Ovary (tissue), 9 donors: ENCODE data around the gene PDIA6. TPM values are rescaled to one million over a fixed set of nuclear protein-coding genes. Genes with fewer than 3 reads are reported as not detected.

ENCODE experiments used
- DNase-seq, 5 donors: peaks; one replicate each; pipeline ENCODE4 v3.0.0-alpha.2; 2019 to 2020
- H3K27ac ChIP-seq, 2 donors: fragments of 200-600 bp; one replicate each; pipeline versions ENCODE4 v1.5.1 to v1.8.0; 2019 to 2022
- H3K27me3 ChIP-seq: fragments of 200-600 bp; one replicate; pipeline ENCODE4 v1.8.0; 2022
- H3K36me3 ChIP-seq: fragments of 200-600 bp; sonication (generic); one replicate; pipeline ENCODE4 v1.5.1; 2019
- H3K4me1 ChIP-seq: one replicate; pipeline ENCODE4 v1.8.1; 2013; ENCODE audit warnings: mild to moderate bottlenecking, moderate library complexity; ENCODE audit not compliant: insufficient read depth
- H3K4me3 ChIP-seq: fragments of 200-600 bp; sonication (generic); one replicate; pipeline ENCODE4 v1.5.1; 2017
- H3K9me3 ChIP-seq, 2 donors: fragments of 200-600 bp in 1 of 2; sonication (generic) in 1 of 2; one replicate each; pipeline versions ENCODE4 v1.5.1 to v1.8.1; 2013 to 2019; ENCODE audit warnings: mild to moderate bottlenecking in 1 of 2, moderate library complexity in 1 of 2
- EP300 ChIP-seq: sonication (generic); formaldehyde crosslinking; IDR thresholded peaks from one replicate; pipeline ENCODE4 v1.6.1; 2017; ENCODE audit warnings: antibody characterized with exemption
- POLR2A ChIP-seq: fragments of 450-650 bp; IDR thresholded peaks from one replicate; pipeline ENCODE4 v1.6.1; 2017; ENCODE audit warnings: antibody characterized with exemption, mild to moderate bottlenecking, moderate library complexity
- WGBS, 3 donors: extraction: QIAGEN DNeasy Blood & Tissue Kit in 1 of 3; methylation state at CpG; one replicate each; pipeline versions ENCODE4 v1.1.5 to v1.1.7; 2013 to 2017; 5-methylcytosine and 5-hydroxymethylcytosine counted together
- intact Hi-C, 4 donors: fragments of 100-400 bp; cut with DNase I; formaldehyde crosslinking; loops; one replicate each; pipeline versions ENCODE4 v1.11.0 to v1.15.1; 2022 to 2023
- polyA plus RNA-seq, 2 donors: library from polyadenylated mRNA; stranded (reverse); fragments of 200-250 nt in 1 of 2; fragments of 350-450 nt in 1 of 2; fragmentation: Illumina TruSeq in 1 of 2; extraction: RNeasy Lipid Tissue Mini Kit (QIAGEN cat#74804) in 1 of 2; gene quantifications; one replicate each; pipeline ENCODE4 v1.2.3, GENCODE V29; 2013 to 2014
- total RNA-seq, 7 donors: library from RNA; depleted of rRNA in 2 of 7; stranded (reverse); fragments of >200 nt in 2 of 7; fragmentation: NEBNext Ultra II Directional in 3 of 7; extraction: Animal tissue kit (Norgen Biotek cat#: 25700) in 3 of 7; gene quantifications; one replicate each; pipeline versions ENCODE4 v1.1.0 to v1.2.4, GENCODE V29; 2016 to 2023
- TF ChIP-seq, protein P1 (sequence below), 3 donors: fragments of 450-650 bp in 2 of 3; fragments of 200-600 bp in 1 of 3; IDR thresholded peaks; one replicate each; pipeline versions ENCODE4 v1.5.1 to v1.8.0; 2016 to 2022; ENCODE audit warnings: antibody characterized with exemption in 3 of 3, mild to moderate bottlenecking in 1 of 3
- donor health status: DM: no; HTN: no; CAD: no; lungs with moderate emphysema.
- donor health status: DM: no; HTN: no; CAD: no.
- donor health status: Bipolar disorder and iron deficiency.
- donor health status: DM: yes; HTN: yes; CAD: no.
- donor health status: DM: no; HTN: no; CAD: no.
- donor health status: DM: yes; HTN: yes; CAD: no.

The PDIA6 gene
- total and polyA plus RNA-seq, 9 donors = 60.6 to 220 (median 109) TPM

GRCh38 chr2:10753876-10754275 lies 58.7 kb downstream of the PDIA6 start:
- no peaks in the 10 kb centered on the region for H3K9me3 ChIP-seq
- no peak overlapping the region for H3K4me3 ChIP-seq
- intact Hi-C loops = no loop called here
- DNase-seq = no peak
- no peak overlapping the region for H3K27ac ChIP-seq
- no peaks in the 10 kb centered on the region for H3K36me3 ChIP-seq
- H3K27me3 ChIP-seq = no peaks in the 10 kb centered on the region
- 86 to 90% (median 89%) methylated on average over 8 of the region's 8 CpGs for WGBS, 3 donors
- no peaks in the 10 kb centered on the region for H3K4me1 ChIP-seq
- TF ChIP-seq EP300 (no peak), POLR2A (no peak)
- TF ChIP-seq, protein P1, sequence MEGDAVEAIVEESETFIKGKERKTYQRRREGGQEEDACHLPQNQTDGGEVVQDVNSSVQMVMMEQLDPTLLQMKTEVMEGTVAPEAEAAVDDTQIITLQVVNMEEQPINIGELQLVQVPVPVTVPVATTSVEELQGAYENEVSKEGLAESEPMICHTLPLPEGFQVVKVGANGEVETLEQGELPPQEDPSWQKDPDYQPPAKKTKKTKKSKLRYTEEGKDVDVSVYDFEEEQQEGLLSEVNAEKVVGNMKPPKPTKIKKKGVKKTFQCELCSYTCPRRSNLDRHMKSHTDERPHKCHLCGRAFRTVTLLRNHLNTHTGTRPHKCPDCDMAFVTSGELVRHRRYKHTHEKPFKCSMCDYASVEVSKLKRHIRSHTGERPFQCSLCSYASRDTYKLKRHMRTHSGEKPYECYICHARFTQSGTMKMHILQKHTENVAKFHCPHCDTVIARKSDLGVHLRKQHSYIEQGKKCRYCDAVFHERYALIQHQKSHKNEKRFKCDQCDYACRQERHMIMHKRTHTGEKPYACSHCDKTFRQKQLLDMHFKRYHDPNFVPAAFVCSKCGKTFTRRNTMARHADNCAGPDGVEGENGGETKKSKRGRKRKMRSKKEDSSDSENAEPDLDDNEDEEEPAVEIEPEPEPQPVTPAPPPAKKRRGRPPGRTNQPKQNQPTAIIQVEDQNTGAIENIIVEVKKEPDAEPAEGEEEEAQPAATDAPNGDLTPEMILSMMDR (IDR thresholded peaks at IDR 0.05) = no peak

DNA sequence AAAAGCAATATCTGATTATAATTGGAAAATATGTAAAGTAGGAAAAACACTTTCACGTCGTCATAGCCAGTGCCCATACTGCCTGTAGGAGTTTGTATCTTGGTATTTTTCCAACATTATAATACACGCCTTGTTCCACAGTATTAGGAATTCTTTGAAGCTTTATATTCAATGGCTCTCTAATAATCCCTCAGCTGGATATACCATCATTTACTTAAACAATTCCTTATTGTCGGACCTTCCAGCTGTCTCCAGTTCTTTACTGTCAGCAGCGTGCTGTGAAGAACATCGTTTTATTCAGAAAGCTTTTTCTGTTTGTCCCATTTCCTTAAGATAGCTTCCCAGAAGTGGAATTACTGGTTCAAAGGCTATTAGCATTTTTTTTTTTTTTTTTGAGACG lies 59.4 kb downstream of the PDIA6 start:
- Histone ChIP-seq H3K4me1 (no peaks in the 10 kb centered on the region), H3K27ac (no peak overlapping the region), H3K4me3 (no peak overlapping the region), H3K9me3 (no peaks in the 10 kb centered on the region), H3K36me3 (no peaks in the 10 kb centered on the region), H3K27me3 (no peaks in the 10 kb centered on the region)
- intact Hi-C loops = no loop called here
- no peak for DNase-seq
- TF ChIP-seq, protein P1 (IDR thresholded peaks at IDR 0.05) = no peak
- TF ChIP-seq EP300 = no peak
- no peak for TF ChIP-seq POLR2A
- 53 to 66% (median 55%) methylated on average over 7 of the region's 7 CpGs for WGBS, 3 donors

DNA sequence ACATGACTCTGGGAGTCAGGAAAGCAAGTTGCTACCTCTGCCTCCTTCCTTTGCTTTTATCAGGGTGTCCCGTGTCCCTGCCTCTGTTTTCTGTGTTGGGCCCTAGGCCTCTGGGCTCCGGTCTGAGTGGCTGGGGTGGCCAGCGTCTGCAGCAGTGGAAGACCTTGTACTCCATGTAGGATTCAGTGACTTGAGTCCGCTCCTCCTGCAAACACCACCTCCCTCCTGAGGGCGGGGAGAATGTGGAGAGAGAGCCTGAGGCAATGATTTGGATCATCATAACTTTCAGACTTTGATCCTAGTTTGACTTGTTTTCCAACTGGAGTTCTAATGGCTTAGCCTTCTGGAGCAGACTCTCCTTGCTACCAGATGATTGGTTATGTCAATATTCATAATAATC lies 60.3 kb downstream of the PDIA6 start:
- Histone ChIP-seq H3K36me3 (no peaks in the 10 kb centered on the region), H3K27ac (no peak overlapping the region), H3K9me3 (no peaks in the 10 kb centered on the region), H3K4me1 (no peaks in the 10 kb centered on the region), H3K27me3 (no peaks in the 10 kb centered on the region), H3K4me3 (no peak overlapping the region)
- DNase-seq = no peak
- TF ChIP-seq, protein P1 (IDR thresholded peaks at IDR 0.05) = no peak
- TF ChIP-seq POLR2A = no peak
- TF ChIP-seq EP300 = no peak
- WGBS, 3 donors = 62 to 78% (median 67%) methylated on average over 5 of the region's 5 CpGs
- intact Hi-C loops = no loop called here

- TF ChIP-seq EP300 = no peak
Observed at GRCh38 chr2:10750610-10751009, 62.0 kb downstream of the PDIA6 start.

DNA sequence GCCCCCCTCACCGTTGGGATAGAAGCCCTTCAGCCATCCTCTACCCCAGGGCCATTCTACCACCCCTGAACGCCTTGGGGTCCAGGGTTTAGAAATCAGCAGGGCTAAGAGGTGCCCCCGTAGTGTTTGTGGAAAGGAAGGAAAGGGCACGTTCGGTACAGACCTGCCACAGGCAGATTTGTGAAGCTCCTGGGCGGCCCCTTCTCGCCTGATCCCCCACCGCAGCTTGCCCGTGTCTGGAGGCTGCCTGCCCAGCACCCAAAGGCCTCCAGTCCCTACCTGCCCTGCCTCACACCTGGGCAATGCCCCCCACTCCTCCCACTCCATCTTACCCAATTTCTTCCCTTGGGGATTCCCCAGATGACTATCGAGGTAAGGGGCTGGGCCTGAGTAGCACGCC lies 69.9 kb downstream of the PDIA6 start:
- WGBS, 3 donors = 82 to 88% (median 82%) methylated on average over 11 of the region's 11 CpGs
- H3K36me3 ChIP-seq = no peaks in the 10 kb centered on the region
- no peaks in the 10 kb centered on the region for H3K27me3 ChIP-seq
- no peaks in the 10 kb centered on the region for H3K9me3 ChIP-seq
- no peak overlapping the region for H3K27ac ChIP-seq
- H3K4me3 ChIP-seq = no peak overlapping the region
- H3K4me1 ChIP-seq = no peaks in the 10 kb centered on the region
- no peak for TF ChIP-seq EP300
- intact Hi-C loops = no loop called here
- no peak for DNase-seq

More at GRCh38 chr2:10750610-10751009, 62.0 kb downstream of the PDIA6 start:
- intact Hi-C loops = no loop called here
- H3K9me3 ChIP-seq = no peaks in the 10 kb centered on the region
- no peaks in the 10 kb centered on the region for H3K36me3 ChIP-seq
- no peaks in the 10 kb centered on the region for H3K4me1 ChIP-seq
- H3K27me3 ChIP-seq = no peaks in the 10 kb centered on the region
- no peak overlapping the region for H3K27ac ChIP-seq
- H3K4me3 ChIP-seq = no peak overlapping the region
- no peak for DNase-seq
- WGBS, 3 donors = 48 to 66% (median 51%) methylated on average over 6 of the region's 6 CpGs

- Histone ChIP-seq H3K27me3 (no peaks in the 10 kb centered on the region), H3K4me3 (no peak overlapping the region), H3K27ac (no peak overlapping the region), H3K4me1 (no peaks in the 10 kb centered on the region), H3K36me3 (no peaks in the 10 kb centered on the region), H3K9me3 (no peaks in the 10 kb centered on the region)
- TF ChIP-seq, protein P1 (IDR thresholded peaks at IDR 0.05) = no peak
- TF ChIP-seq EP300 (no peak), POLR2A (no peak)
- WGBS, 3 donors = 63 to 66% (median 64%) methylated on average over 2 of the region's 2 CpGs
- intact Hi-C loops = no loop called here
- no peak for DNase-seq
Observed at GRCh38 chr2:10741139-10741538, 71.4 kb downstream of the PDIA6 start.
